NCI-H82 treated with DMSO at 0.1 percent for 48 hours (cell line): ENCODE data around the gene NCOA5.
A peak's percentile ranks its signal among the peaks of the same experiment; 100 is the strongest.
"Not testable (repeated sequence)": the region's sequence is repeated elsewhere in the genome, so short reads cannot be mapped to it uniquely, and the experiment has no call there.

Experiments
- DNase-seq: peaks from one replicate; lab custom pipeline; 2025; ENCODE audit not compliant: unreplicated experiment; lab: John Stamatoyannopoulos, UW

NCOA5 gene

GRCh38 chr20:46121184-46121930 is 31.6 kb upstream of the NCOA5 start:
- no peak for DNase-seq

- DNase-seq = no peak
Measured at GRCh38 chr20:46120136-46120535, 30.4 kb upstream of the NCOA5 start.

- DNase-seq = no peak
Measured at GRCh38 chr20:46119547-46119946, 29.8 kb upstream of the NCOA5 start.

- no peak for DNase-seq
Measured at GRCh38 chr20:46119028-46119546, 29.3 kb upstream of the NCOA5 start.

GRCh38 chr20:46118481-46119020 is 28.8 kb upstream of the NCOA5 start:
- no peak for DNase-seq

GRCh38 chr20:46117704-46118467 is 28.1 kb upstream of the NCOA5 start, which contains the start of gene CD40:
Gene CD40, plus strand, starts transcription at chr20:46118314. Its CDS starts 30 bp downstream, at chr20:46118344.
- DNase-seq = no peak

- no peak for DNase-seq
Measured at GRCh38 chr20:46114449-46114848, 24.7 kb upstream of the NCOA5 start.

- no peak for DNase-seq
Measured at GRCh38 chr20:46113113-46113470, 23.3 kb upstream of the NCOA5 start.

GRCh38 chr20:46112430-46113112 is 22.8 kb upstream of the NCOA5 start:
- peak; percentile 21 for DNase-seq

GRCh38 chr20:46111836-46112212 is 22.1 kb upstream of the NCOA5 start:
- no peak for DNase-seq

- DNase-seq = no peak
Measured at GRCh38 chr20:46111028-46111835, 21.5 kb upstream of the NCOA5 start.

GRCh38 chr20:46108976-46109375 is 19.2 kb upstream of the NCOA5 start:
- DNase-seq = no peak

GRCh38 chr20:46108435-46108841 is 18.7 kb upstream of the NCOA5 start:
- no peak for DNase-seq

- no peak for DNase-seq
Measured at GRCh38 chr20:46107061-46107460, 17.3 kb upstream of the NCOA5 start.

- DNase-seq = no peak
Measured at GRCh38 chr20:46104262-46104661, 14.5 kb upstream of the NCOA5 start.

GRCh38 chr20:46102940-46103339 is 13.2 kb upstream of the NCOA5 start:
- no peak for DNase-seq

- no peak for DNase-seq
Measured at GRCh38 chr20:46101957-46102356, 12.2 kb upstream of the NCOA5 start.

- DNase-seq = no peak
Measured at GRCh38 chr20:46100988-46101387, 11.2 kb upstream of the NCOA5 start.

- DNase-seq = not testable (repeated sequence)
Measured at GRCh38 chr20:46100444-46100843, 10.7 kb upstream of the NCOA5 start.

- DNase-seq = no peak
Measured at GRCh38 chr20:46099491-46100287, 9.9 kb upstream of the NCOA5 start.
